Measurements from ENCODE around the gene MAP6.

MAP6 gene

DNA sequence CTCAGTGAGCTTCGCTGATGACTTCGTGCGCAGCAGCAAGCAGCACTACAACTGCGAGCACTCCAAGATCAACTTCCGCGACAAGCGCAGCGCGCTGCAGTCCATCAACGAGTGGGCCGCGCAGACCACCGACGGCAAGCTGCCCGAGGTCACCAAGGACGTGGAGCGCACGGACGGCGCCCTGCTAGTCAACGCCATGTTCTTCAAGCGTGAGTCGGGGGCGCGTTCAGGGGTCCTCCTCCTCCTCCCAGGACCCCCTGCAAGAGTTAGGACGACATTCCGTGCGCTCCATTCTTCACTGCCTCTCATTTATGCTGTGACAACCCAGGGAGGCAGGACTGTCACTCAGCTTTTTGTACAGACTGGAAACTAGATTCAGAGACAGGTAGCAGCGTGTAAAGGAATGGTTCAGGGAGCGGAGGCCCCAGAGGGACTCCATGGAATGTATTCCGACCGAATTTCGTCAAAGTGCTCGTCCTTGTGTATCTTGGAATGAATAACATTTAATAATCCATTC lies 102.0 kb downstream of the MAP6 start:
- peaks cover 4% of the 10 kb centered on the region for H3K27me3 Mint-ChIP-seq (ENCODE audit: low read depth)
- H3K4me3 Mint-ChIP-seq: no peak overlapping the region
- TF ChIP-seq CTCF (IDR thresholded peaks at IDR 0.05; ENCODE audit: unreplicated experiment in 3 of 3): no peak
- H3K9me3 Mint-ChIP-seq: no peaks in the 10 kb centered on the region
- peaks cover 44% of the 10 kb centered on the region for H3K36me3 Mint-ChIP-seq (ENCODE audit: low read depth)
- H3K4me1 Mint-ChIP-seq: peaks cover 26% of the 10 kb centered on the region
- peak overlapping the region in 1 of 3 experiments; percentile 48 for H3K27ac Mint-ChIP-seq

DNA sequence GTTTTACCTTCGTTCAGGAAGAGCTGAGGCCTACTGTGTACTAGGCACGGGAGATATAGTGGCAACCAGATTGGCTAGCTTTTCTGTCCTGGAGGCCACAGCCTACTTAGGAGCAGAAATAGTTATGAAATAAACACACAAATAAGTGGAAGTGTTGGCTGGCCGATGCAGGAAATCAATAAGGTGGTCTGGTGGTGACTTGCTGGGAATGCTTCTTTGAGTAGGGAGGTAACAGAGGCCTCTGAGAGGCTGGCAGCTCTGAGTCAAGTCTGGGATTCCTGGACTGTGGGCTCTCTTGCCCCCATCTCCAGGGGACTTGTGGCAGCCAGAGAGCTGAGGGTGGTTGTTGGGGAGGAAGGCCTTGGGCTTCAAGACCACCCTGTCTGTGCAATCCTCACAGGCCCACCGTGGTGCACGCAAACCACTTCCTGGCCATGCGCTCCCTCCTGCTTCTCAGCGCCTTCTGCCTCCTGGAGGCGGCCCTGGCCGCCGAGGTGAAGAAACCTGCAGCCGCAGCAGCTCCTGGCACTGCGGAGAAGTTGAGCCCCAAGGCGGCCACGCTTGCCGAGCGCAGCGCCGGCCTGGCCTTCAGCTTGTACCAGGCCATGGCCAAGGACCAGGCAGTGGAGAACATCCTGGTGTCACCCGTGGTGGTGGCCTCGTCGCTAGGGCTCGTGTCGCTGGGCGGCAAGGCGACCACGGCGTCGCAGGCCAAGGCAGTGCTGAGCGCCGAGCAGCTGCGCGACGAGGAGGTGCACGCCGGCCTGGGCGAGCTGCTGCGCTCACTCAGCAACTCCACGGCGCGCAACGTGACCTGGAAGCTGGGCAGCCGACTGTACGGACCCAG lies 102.7 kb downstream of the MAP6 start:
- peaks cover 42% of the 10 kb centered on the region for H3K36me3 Mint-ChIP-seq (ENCODE audit: low read depth)
- H3K4me3 Mint-ChIP-seq: peak overlapping the region; percentile 99
- no peak for TF ChIP-seq CTCF (IDR thresholded peaks at IDR 0.05; ENCODE audit: unreplicated experiment in 3 of 3)
- peaks cover 4% of the 10 kb centered on the region for H3K27me3 Mint-ChIP-seq (ENCODE audit: low read depth)
- peaks cover 26% of the 10 kb centered on the region for H3K4me1 Mint-ChIP-seq
- peak overlapping the region; percentile 73 to 100 (median 100) for H3K27ac Mint-ChIP-seq
- no peaks in the 10 kb centered on the region for H3K9me3 Mint-ChIP-seq

DNA sequence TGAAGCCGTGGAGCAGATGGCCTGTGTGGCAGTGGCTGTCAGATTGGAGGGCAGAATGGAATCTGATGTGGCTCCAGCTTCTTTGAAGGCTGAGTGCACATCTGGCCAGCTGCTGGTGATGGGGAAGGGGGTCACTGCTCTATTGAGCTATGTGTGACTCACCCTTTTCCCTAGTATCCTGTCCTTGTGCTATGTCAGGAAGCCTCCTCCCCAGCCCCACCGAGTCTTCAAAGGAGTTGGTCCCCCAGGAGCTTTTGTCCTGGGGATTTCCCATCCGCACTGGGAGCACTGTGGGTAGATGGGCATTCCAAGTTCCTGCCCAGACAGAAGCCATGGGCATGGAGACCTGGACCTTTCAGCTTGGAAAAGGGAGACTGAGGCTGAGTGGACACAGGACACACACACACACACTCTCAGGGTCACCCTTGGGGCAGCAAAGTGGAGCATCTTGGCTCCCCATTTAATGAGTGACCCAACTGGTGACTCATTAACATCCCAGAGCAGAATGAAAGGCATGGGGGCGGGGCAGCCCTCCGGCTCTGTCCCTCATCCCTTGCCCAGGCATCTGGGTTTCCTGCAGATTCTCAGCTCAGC lies 103.5 kb downstream of the MAP6 start:
- peaks cover 34% of the 10 kb centered on the region for H3K36me3 Mint-ChIP-seq (ENCODE audit: low read depth)
- TF ChIP-seq CTCF (IDR thresholded peaks at IDR 0.05; ENCODE audit: unreplicated experiment in 3 of 3): no peak
- H3K4me3 Mint-ChIP-seq: peak overlapping the region; percentile 99
- no peaks in the 10 kb centered on the region for H3K9me3 Mint-ChIP-seq
- H3K27ac Mint-ChIP-seq: peak overlapping the region; percentile 100
- peaks cover 4% of the 10 kb centered on the region for H3K27me3 Mint-ChIP-seq (ENCODE audit: low read depth)
- H3K4me1 Mint-ChIP-seq: peaks cover 33% of the 10 kb centered on the region

GRCh38 chr11:75563978-75564552 lies 104.8 kb downstream of the MAP6 start:
- Mint-ChIP-seq H3K9me3 (no peaks in the 10 kb centered on the region), H3K36me3 (ENCODE audit: low read depth) (peaks cover 27% of the 10 kb centered on the region), H3K27ac (peak overlapping the region; percentile 100), H3K4me3 (peak overlapping the region; percentile 99), H3K4me1 (peaks cover 41% of the 10 kb centered on the region), H3K27me3 (ENCODE audit: low read depth) (peaks cover 4% of the 10 kb centered on the region)
- TF ChIP-seq CTCF (IDR thresholded peaks at IDR 0.05; ENCODE audit: unreplicated experiment in 3 of 3): peak; percentile 49 to 61 (median 54)

GRCh38 chr11:75563501-75563977 lies 105.3 kb downstream of the MAP6 start:
- H3K4me1 Mint-ChIP-seq: peaks cover 46% of the 10 kb centered on the region
- peaks cover 22% of the 10 kb centered on the region for H3K36me3 Mint-ChIP-seq (ENCODE audit: low read depth)
- H3K27ac Mint-ChIP-seq: peak overlapping the region; percentile 100
- H3K4me3 Mint-ChIP-seq: peak overlapping the region; percentile 99
- H3K9me3 Mint-ChIP-seq: no peaks in the 10 kb centered on the region
- peaks cover 4% of the 10 kb centered on the region for H3K27me3 Mint-ChIP-seq (ENCODE audit: low read depth)
- no peak for TF ChIP-seq CTCF (IDR thresholded peaks at IDR 0.05; ENCODE audit: unreplicated experiment in 3 of 3)
